ENCODE measurements around the gene ISM2. TPM values are rescaled to one million over a fixed set of nuclear protein-coding genes. Genes with fewer than 3 reads are reported as not detected.
A peak's percentile ranks its signal among the peaks of the same experiment; 100 is the strongest.

ISM2 gene
- polyA plus RNA-seq, 1 donor from 2014 or later = 1.4 TPM

GRCh38 chr14:77467801-77468200, 30.8 kb downstream of the ISM2 start:
- no peaks in the 10 kb centered on the region for H3F3A ChIP-seq (ENCODE audit: insufficient read depth, low read length, poor library complexity, severe bottlenecking)
- no peak overlapping the region for H3K4me3 ChIP-seq (ENCODE audit: low read length)
- H3K79me2 ChIP-seq (replicated peaks; ENCODE audit: insufficient read depth, low read length) = no peaks in the 10 kb centered on the region
- H3K9me3 ChIP-seq (ENCODE audit: low read length) = no peaks in the 10 kb centered on the region
- no peak overlapping the region for H3K27ac ChIP-seq (ENCODE audit: low read length)
- TF ChIP-seq EZH2 (IDR thresholded peaks at IDR 0.05; ENCODE audit: borderline replicate concordance, insufficient read depth, low read length, poor library complexity, severe bottlenecking) (no peak), EP300 (conservative IDR thresholded peaks at IDR 0.05; ENCODE audit: poor library complexity, severe bottlenecking) (no peak), MXI1 (conservative IDR thresholded peaks at IDR 0.05; ENCODE audit: poor library complexity, severe bottlenecking) (no peak), SMC3 (conservative IDR thresholded peaks at IDR 0.05; ENCODE audit: poor library complexity) (no peak), TAF1 (IDR thresholded peaks at IDR 0.05; ENCODE audit: low read depth) (no peak), POLR2AphosphoS5 (IDR thresholded peaks at IDR 0.05) (no peak), CTCF (IDR thresholded peaks at IDR 0.05; ENCODE audit: poor library complexity, severe bottlenecking) (no peak), REST (IDR thresholded peaks at IDR 0.05; ENCODE audit: borderline replicate concordance) (no peak), RAD21 (conservative IDR thresholded peaks at IDR 0.05) (no peak)
- no peaks in the 10 kb centered on the region for H4K20me1 ChIP-seq (ENCODE audit: insufficient read depth)
- H3K27me3 ChIP-seq (ENCODE audit: insufficient read depth, low read depth, low read length) = no peaks in the 10 kb centered on the region
- H3K36me3 ChIP-seq (ENCODE audit: insufficient read depth, low read length) = peaks cover 3% of the 10 kb centered on the region
- no peaks in the 10 kb centered on the region for H3K9me2 ChIP-seq (ENCODE audit: insufficient read depth, low read length)
- H3K4me2 ChIP-seq (ENCODE audit: low read length) = no peak overlapping the region
- no peak overlapping the region for H3K9ac ChIP-seq (ENCODE audit: low read length)
- no peak overlapping the region for H2AFZ ChIP-seq (ENCODE audit: low read depth, low read length)

- Histone ChIP-seq H3F3A (ENCODE audit: insufficient read depth, low read length, poor library complexity, severe bottlenecking) (no peaks in the 10 kb centered on the region), H3K27me3 (ENCODE audit: insufficient read depth, low read depth, low read length) (no peaks in the 10 kb centered on the region), H3K9me3 (ENCODE audit: low read length) (no peaks in the 10 kb centered on the region), H3K27ac (ENCODE audit: low read length) (no peak overlapping the region), H4K20me1 (ENCODE audit: insufficient read depth) (no peaks in the 10 kb centered on the region), H3K9ac (ENCODE audit: low read length) (peak overlapping the region; percentile 82), H3K9me2 (ENCODE audit: insufficient read depth, low read length) (no peaks in the 10 kb centered on the region), H2AFZ (ENCODE audit: low read depth, low read length) (no peak overlapping the region), H3K79me2 (replicated peaks; ENCODE audit: insufficient read depth, low read length) (peaks cover 40% of the 10 kb centered on the region), H3K4me3 (ENCODE audit: low read length) (peak overlapping the region; percentile 70), H3K36me3 (ENCODE audit: insufficient read depth, low read length) (peaks cover 5% of the 10 kb centered on the region), H3K4me2 (ENCODE audit: low read length) (peak overlapping the region; percentile 99)
- TF ChIP-seq EZH2 (IDR thresholded peaks at IDR 0.05; ENCODE audit: borderline replicate concordance, insufficient read depth, low read length, poor library complexity, severe bottlenecking) (no peak), CTCF (IDR thresholded peaks at IDR 0.05; ENCODE audit: poor library complexity, severe bottlenecking) (peak; percentile 75), MXI1 (conservative IDR thresholded peaks at IDR 0.05; ENCODE audit: poor library complexity, severe bottlenecking) (no peak), SMC3 (conservative IDR thresholded peaks at IDR 0.05; ENCODE audit: poor library complexity) (peak; percentile 70), TAF1 (IDR thresholded peaks at IDR 0.05; ENCODE audit: low read depth) (no peak), REST (IDR thresholded peaks at IDR 0.05; ENCODE audit: borderline replicate concordance) (no peak), EP300 (conservative IDR thresholded peaks at IDR 0.05; ENCODE audit: poor library complexity, severe bottlenecking) (no peak), POLR2AphosphoS5 (IDR thresholded peaks at IDR 0.05) (no peak), RAD21 (conservative IDR thresholded peaks at IDR 0.05) (peak; percentile 71)
Measured at GRCh38 chr14:77459072-77459723, 39.4 kb downstream of the ISM2 start.
